ENCODE data around the gene COL1A1. TPM values are rescaled to one million over a fixed set of nuclear protein-coding genes. Genes with fewer than 3 reads are reported as not detected.

Gene COL1A1
- total RNA-seq, 4 donors from 2014 or later = 15.0 to 90.5 (median 25.8) TPM

DNA sequence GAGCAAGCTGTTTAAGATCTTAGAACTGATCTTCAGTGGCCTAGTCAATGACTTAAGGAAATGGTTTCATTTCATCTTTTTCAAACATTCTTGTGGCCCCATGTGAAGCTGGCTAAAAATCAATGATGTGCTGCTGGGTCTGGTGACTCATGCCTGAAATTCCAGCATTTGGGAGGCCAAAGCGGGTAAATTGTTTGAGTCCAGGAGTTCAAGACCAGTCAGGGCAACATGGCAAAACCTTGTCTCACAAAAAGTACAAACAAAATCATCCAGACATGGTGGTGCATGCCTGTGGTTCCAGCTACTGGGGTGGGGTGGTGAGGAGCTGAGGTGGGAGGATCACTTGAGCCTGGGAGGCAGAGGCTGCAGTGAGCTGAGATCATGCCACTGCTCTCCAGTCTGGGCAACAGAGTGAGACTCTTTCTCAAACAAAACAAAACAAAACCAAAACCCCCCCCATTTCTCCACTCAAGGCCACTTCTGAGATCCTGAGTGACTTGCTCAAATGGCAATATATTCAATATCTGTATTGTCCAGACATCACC, 17.4 kb upstream of the COL1A1 start:
- TF ChIP-seq CTCF (IDR thresholded peaks at IDR 0.05) (no peak), POLR2A (IDR thresholded peaks at IDR 0.05) (no peak)
- H3K4me3 ChIP-seq (ENCODE audit: low read depth, poor library complexity, severe bottlenecking) = no peak overlapping the region
- peak in 1 of 2 donors; percentile 17 for DNase-seq (ENCODE audit: low spot score in 2 of 2)
- 33 to 52% methylated on average over 1 of the region's 1 CpG for WGBS, 2 donors
- intact Hi-C loops (cut with DNase I; ENCODE audit: low total_unique reads) = no loop called here

GRCh38 chr17:50218071-50218759, 16.8 kb upstream of the COL1A1 start:
- intact Hi-C loops (cut with DNase I; ENCODE audit: low total_unique reads) = no loop called here
- no peak for DNase-seq (ENCODE audit: low spot score in 2 of 2)
- WGBS, 2 donors = 48 to 49% methylated on average over 3 of the region's 3 CpGs
- TF ChIP-seq POLR2A (IDR thresholded peaks at IDR 0.05) (no peak), CTCF (IDR thresholded peaks at IDR 0.05) (no peak)
- H3K4me3 ChIP-seq (ENCODE audit: low read depth, poor library complexity, severe bottlenecking) = no peak overlapping the region

- TF ChIP-seq POLR2A (IDR thresholded peaks at IDR 0.05) (no peak), CTCF (IDR thresholded peaks at IDR 0.05) (no peak)
- DNase-seq (ENCODE audit: low spot score in 2 of 2) = no peak
- WGBS, 2 donors = 42 to 50% methylated on average over 3 of the region's 3 CpGs
- H3K4me3 ChIP-seq (ENCODE audit: low read depth, poor library complexity, severe bottlenecking) = no peak overlapping the region
- intact Hi-C loops (cut with DNase I; ENCODE audit: low total_unique reads) = no loop called here
These were observed 16.2 kb upstream of the COL1A1 start for GRCh38 chr17:50217591-50217990.

DNA sequence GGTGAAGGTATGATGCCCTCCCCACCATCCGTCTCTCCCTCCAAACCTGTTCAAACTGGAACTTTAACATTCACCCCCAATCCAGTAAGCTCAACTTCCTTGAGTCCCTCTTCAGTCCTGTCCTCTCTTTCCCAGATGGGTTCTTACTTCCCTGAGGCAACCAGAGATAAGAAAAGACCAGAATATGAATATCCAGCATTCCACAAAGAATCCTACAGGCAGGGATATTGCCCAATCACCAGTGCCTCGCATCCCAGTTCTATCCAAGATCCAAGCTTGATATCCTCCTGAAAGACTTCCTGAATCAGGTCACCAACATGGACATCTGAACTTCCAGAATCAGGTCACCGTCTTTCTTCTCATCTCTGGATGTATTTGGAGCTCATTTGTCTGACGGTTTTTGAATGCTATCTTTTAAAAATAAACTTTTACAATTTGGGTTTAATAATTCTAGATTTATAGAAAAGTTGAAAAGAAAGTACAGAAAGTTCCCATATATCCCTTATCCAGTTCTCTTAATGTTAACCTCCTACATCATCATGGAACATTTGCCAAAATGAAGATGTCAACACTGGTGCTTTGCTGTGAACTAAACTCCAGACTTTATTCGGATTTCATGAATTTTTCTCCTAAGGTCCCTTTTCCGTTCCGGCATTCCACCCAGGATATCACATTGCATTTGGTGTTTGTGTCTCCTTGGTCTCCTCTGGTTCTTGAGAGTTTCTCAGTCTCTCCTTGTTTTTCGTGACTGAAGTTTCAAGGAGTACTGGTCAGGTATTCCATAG, 13.7 kb upstream of the COL1A1 start:
- intact Hi-C loops (cut with DNase I; ENCODE audit: low total_unique reads) = loop anchor here (5.0 kb wide), 1 partner anchor 77 kb away; no protein-coding TSS in a partner anchor
- WGBS, 2 donors = 66% methylated on average over 8 of the region's 8 CpGs
- DNase-seq (ENCODE audit: low spot score in 2 of 2) = peak in 1 of 2 donors; percentile 13
- H3K4me3 ChIP-seq (ENCODE audit: low read depth, poor library complexity, severe bottlenecking) = no peak overlapping the region
- no peak for TF ChIP-seq POLR2A (IDR thresholded peaks at IDR 0.05)
- TF ChIP-seq CTCF (IDR thresholded peaks at IDR 0.05) = no peak

DNA sequence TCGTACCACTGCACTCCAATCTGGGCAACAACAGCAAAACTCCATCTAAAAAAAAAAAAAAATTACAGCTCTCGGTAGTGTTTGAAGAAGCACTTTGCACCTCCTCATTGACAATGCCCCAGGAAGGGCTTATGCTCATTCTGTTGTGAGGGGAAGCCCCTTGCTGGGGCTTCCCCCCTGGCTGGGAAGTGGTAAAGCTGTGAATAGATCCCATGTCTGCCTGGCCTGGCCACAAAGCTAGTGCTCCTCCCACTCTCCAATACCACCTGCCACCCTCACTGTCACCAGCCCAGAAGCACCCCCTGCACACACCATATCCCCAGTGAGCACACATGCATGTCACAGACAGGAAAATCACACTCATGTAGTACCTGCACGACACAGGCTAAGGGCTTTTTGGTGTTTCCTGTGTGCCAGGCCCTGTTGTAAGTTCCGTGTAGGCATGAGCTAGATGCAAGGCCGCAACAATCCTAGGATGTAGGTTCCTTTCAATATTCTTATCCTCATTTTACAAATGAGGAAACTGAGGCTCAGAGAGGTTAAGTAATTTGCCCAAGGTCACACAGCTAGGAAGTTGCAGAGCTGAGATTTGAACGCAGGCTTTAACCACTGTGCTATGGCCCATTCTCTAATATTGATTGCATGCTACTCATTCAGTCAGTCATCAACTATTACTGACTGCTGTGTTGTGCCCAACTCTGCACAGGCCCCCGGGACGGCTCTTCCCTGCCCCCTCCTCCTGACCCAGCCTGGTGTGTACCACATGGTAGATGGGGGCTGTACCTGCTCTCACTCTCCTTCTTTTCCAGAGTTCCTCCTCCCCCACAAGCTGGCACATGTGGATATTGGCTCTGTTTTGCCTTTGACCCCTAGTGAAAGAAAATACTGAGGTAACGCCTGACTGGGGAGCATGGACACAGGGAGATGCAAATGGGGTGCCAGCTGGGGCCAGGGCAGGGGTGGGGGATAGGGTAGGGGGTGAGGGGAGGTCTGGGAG, 11.9 kb upstream of the COL1A1 start:
- 75 to 84% methylated on average over 9 of the region's 9 CpGs for WGBS, 2 donors
- intact Hi-C loops (cut with DNase I; ENCODE audit: low total_unique reads) = loop anchor here (5.0 kb wide), 1 partner anchor 79 kb away; no protein-coding TSS in a partner anchor
- no peak for DNase-seq (ENCODE audit: low spot score in 2 of 2)
- TF ChIP-seq POLR2A (IDR thresholded peaks at IDR 0.05) (no peak), CTCF (IDR thresholded peaks at IDR 0.05) (no peak)
- H3K4me3 ChIP-seq (ENCODE audit: low read depth, poor library complexity, severe bottlenecking) = no peak overlapping the region

Measured in lower leg skin (tissue), 4 donors.